ENCODE measurements around the gene HUNK. TPM values are rescaled to one million over a fixed set of nuclear protein-coding genes. Genes with fewer than 3 reads are reported as not detected.
"Not testable (repeated sequence)": the region's sequence is repeated elsewhere in the genome, so short reads cannot be mapped to it uniquely, and the experiment has no call there.

The HUNK gene
- total and polyA plus RNA-seq, 2 donors (not counting 1 experiment from before 2014, with no cell fraction given), result 0.01 to 0.07 TPM

DNA sequence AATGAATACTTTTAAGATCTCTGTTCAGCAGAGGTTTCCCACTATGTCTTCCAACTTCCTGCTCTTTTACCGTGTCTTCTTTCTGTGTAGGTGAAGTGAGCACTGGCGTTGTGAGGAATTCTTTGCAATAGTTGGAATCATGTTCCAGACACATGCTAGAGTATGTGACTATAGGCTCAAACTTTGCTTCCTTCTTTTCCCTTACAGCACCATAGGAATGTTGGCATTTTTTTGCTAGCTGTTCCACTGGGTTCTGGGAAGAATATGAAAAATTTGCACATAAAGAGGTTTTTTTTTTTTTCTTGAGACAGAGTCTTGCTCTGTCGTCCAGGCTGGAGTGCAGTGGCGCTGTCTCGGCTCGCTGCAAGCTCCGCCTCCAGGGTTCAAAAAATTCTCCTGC lies 15.7 kb upstream of the HUNK start:
- POLR2A ChIA-PET, result no interaction called here

DNA sequence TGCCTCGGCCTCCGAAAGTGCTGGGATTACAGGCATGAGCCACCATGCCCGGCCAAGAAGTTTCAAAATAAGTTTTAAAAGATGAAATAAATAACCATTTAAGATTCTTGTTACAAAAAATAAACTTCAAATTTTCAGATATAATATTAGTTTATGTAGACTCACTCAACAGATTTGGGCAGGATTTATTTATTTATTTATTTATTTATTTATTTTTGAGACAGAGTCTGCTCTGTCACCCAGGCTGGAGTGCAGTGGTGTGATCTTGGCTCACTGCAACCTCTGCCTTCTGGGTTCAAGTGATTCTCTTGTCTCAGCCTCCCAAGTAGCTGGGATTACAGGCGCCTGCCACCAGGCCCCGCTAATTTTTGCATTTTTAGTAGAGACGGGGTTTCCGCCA lies 15.2 kb upstream of the HUNK start:
- H3K9me3 Mint-ChIP-seq (ENCODE audit: insufficient read depth); H3K9ac ChIP-seq (ENCODE audit: low read length); H3K36me3 ChIP-seq (replicated peaks in 1 of 2; ENCODE audit: control extremely low read depth in 1 of 2, control insufficient read depth in 1 of 2, extremely low read depth in 1 of 2, insufficient read depth in 2 of 2, low read length in 1 of 2); H3K4me1 Mint-ChIP-seq; POLR2A ChIA-PET; H3K27ac ChIP-seq (ENCODE audit: low read length in 2 of 2); H3K27ac Mint-ChIP-seq; H3K4me3 Mint-ChIP-seq; DNase-seq; H2AFZ ChIP-seq (ENCODE audit: insufficient read depth, low read depth, low read length, poor library complexity, severe bottlenecking); H3K4me1 ChIP-seq (ENCODE audit: control insufficient read depth in 2 of 2, insufficient read depth in 2 of 2, low read length in 2 of 2); H3K9me3 ChIP-seq (ENCODE audit: control extremely low read depth in 1 of 3, control insufficient read depth in 2 of 3, insufficient read depth in 1 of 3, low read length in 2 of 3); intact Hi-C loops (cut with micrococcal nuclease); H4K20me1 ChIP-seq (ENCODE audit: control insufficient read depth, insufficient read depth, low read length, poor library complexity, severe bottlenecking); H3K79me2 ChIP-seq (ENCODE audit: control insufficient read depth, insufficient read depth, low read length); H3K4me3 ChIP-seq (ENCODE audit: control extremely low read depth in 1 of 5, extremely low read depth in 1 of 5, insufficient read depth in 1 of 5, low read depth in 2 of 5, low read length in 4 of 5); ATAC-seq (ENCODE audit: low read depth); H3K27me3 ChIP-seq (replicated peaks in 1 of 4; ENCODE audit: control extremely low read depth in 1 of 4, control insufficient read depth in 3 of 4, insufficient read depth in 4 of 4, low read length in 3 of 4); H3K4me2 ChIP-seq (replicated peaks; ENCODE audit: low read depth, low read length, poor library complexity, severe bottlenecking): not testable (repeated sequence)
- peaks cover 27% of the 10 kb centered on the region for H3K27me3 Mint-ChIP-seq
- CTCF ChIA-PET, result interaction anchor here (0.9 kb wide), 1 partner anchor 76 kb away, joined by 3 read pairs; no protein-coding TSS in a partner anchor
- 100% methylated on average over 2 of the region's 7 CpGs for WGBS (ENCODE audit: insufficient coverage)

More for the DNA sequence above, 15.7 kb upstream of the HUNK start:
- intact Hi-C loops (cut with micrococcal nuclease), result no loop called here
- Histone ChIP-seq H3K36me3 (replicated peaks in 1 of 2; ENCODE audit: control extremely low read depth in 1 of 2, control insufficient read depth in 1 of 2, extremely low read depth in 1 of 2, insufficient read depth in 2 of 2, low read length in 1 of 2) (no peaks in the 10 kb centered on the region), H3K4me1 (ENCODE audit: control insufficient read depth in 2 of 2, insufficient read depth in 2 of 2, low read length in 2 of 2) (no peaks in the 10 kb centered on the region), H3K9me3 (ENCODE audit: control extremely low read depth in 1 of 3, control insufficient read depth in 2 of 3, insufficient read depth in 1 of 3, low read length in 2 of 3) (peaks cover 0 to 3% (median 0%) of the 10 kb centered on the region in 3 donors), H4K20me1 (ENCODE audit: control insufficient read depth, insufficient read depth, low read length, poor library complexity, severe bottlenecking) (no peaks in the 10 kb centered on the region), H3K27ac (ENCODE audit: low read length in 2 of 2) (no peak overlapping the region), H3K4me2 (replicated peaks; ENCODE audit: low read depth, low read length, poor library complexity, severe bottlenecking) (no peak overlapping the region), H3K27me3 (replicated peaks in 1 of 4; ENCODE audit: control extremely low read depth in 1 of 4, control insufficient read depth in 3 of 4, insufficient read depth in 4 of 4, low read length in 3 of 4) (peaks cover 0 to 4% (median 0%) of the 10 kb centered on the region in 4 experiments), H3K4me3 (ENCODE audit: control extremely low read depth in 1 of 5, extremely low read depth in 1 of 5, insufficient read depth in 1 of 5, low read depth in 2 of 5, low read length in 4 of 5) (no peak overlapping the region), H3K79me2 (ENCODE audit: control insufficient read depth, insufficient read depth, low read length) (no peaks in the 10 kb centered on the region), H2AFZ (ENCODE audit: insufficient read depth, low read depth, low read length, poor library complexity, severe bottlenecking) (no peak overlapping the region), H3K9ac (ENCODE audit: low read length) (no peak overlapping the region)
- Mint-ChIP-seq H3K27ac (no peak overlapping the region), H3K4me3 (no peak overlapping the region), H3K4me1 (no peaks in the 10 kb centered on the region), H3K9me3 (ENCODE audit: insufficient read depth) (peaks cover 2% of the 10 kb centered on the region), H3K27me3 (peaks cover 28% of the 10 kb centered on the region)
- WGBS (ENCODE audit: insufficient coverage), result 92% methylated on average over 5 of the region's 7 CpGs
- TF ChIP-seq EZH2 (IDR thresholded peaks at IDR 0.05; ENCODE audit: borderline replicate concordance, insufficient read depth, low read depth, low read length, poor library complexity, severe bottlenecking), result no peak
- TF ChIP-seq, protein P1, sequence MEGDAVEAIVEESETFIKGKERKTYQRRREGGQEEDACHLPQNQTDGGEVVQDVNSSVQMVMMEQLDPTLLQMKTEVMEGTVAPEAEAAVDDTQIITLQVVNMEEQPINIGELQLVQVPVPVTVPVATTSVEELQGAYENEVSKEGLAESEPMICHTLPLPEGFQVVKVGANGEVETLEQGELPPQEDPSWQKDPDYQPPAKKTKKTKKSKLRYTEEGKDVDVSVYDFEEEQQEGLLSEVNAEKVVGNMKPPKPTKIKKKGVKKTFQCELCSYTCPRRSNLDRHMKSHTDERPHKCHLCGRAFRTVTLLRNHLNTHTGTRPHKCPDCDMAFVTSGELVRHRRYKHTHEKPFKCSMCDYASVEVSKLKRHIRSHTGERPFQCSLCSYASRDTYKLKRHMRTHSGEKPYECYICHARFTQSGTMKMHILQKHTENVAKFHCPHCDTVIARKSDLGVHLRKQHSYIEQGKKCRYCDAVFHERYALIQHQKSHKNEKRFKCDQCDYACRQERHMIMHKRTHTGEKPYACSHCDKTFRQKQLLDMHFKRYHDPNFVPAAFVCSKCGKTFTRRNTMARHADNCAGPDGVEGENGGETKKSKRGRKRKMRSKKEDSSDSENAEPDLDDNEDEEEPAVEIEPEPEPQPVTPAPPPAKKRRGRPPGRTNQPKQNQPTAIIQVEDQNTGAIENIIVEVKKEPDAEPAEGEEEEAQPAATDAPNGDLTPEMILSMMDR (IDR thresholded peaks at IDR 0.05), result no peak
- CTCF ChIA-PET, result interaction anchor here (0.9 kb wide), 1 partner anchor 76 kb away, joined by 3 read pairs; no protein-coding TSS in a partner anchor
- ATAC-seq (ENCODE audit: low read depth), result no peak
- DNase-seq, result no peak

Measured in B cell (primary cell).